BLaER1 (cell line): ENCODE data around the gene KRTAP12-4.
"Not testable (repeated sequence)": the region's sequence is repeated elsewhere in the genome, so short reads cannot be mapped to it uniquely, and the experiment has no call there.

Experiments used
- H3K27ac ChIP-seq: shearing (Covaris generic); formaldehyde crosslinking; 2 replicates; pipeline ENCODE4 v1.8.1; 2022
- H3K27me3 ChIP-seq: shearing (Covaris generic); formaldehyde crosslinking; 2 replicates; pipeline ENCODE4 v1.8.1; 2022
- H3K36me3 ChIP-seq: shearing (Covaris generic); formaldehyde crosslinking; 2 replicates; pipeline ENCODE4 v1.8.1; 2022
- H3K4me1 ChIP-seq: shearing (Covaris generic); formaldehyde crosslinking; 2 replicates; pipeline ENCODE4 v1.8.1; 2022
- H3K4me2 ChIP-seq: shearing (Covaris generic); formaldehyde crosslinking; 2 replicates; pipeline ENCODE4 v1.8.1; 2022
- H3K4me3 ChIP-seq: shearing (Covaris generic); formaldehyde crosslinking; 2 replicates; pipeline ENCODE4 v1.8.1; 2022
- H3K9ac ChIP-seq: shearing (Covaris generic); formaldehyde crosslinking; 2 replicates; pipeline ENCODE4 v1.8.1; 2022
- H3K9me3 ChIP-seq: shearing (Covaris generic); formaldehyde crosslinking; 2 replicates; pipeline ENCODE4 v1.8.1; 2022
- H4K20me1 ChIP-seq: shearing (Covaris generic); formaldehyde crosslinking; 2 replicates; pipeline ENCODE4 v1.8.1; 2022
- Cebpa-rat ChIP-seq: shearing (Covaris generic); IDR thresholded peaks from 2 replicates; pipeline ENCODE4 v1.8.1; 2022

KRTAP12-4 gene

GRCh38 chr21:44697811-44698734 lies 43.6 kb upstream of the KRTAP12-4 start:
- no peak overlapping the region for H3K9ac ChIP-seq
- no peaks in the 10 kb centered on the region for H3K36me3 ChIP-seq
- H3K9me3 ChIP-seq: peaks cover 13% of the 10 kb centered on the region
- no peak for TF ChIP-seq Cebpa-rat
- no peak overlapping the region for H3K4me2 ChIP-seq
- peaks cover 14% of the 10 kb centered on the region for H3K4me1 ChIP-seq
- no peak overlapping the region for H3K4me3 ChIP-seq
- no peaks in the 10 kb centered on the region for H4K20me1 ChIP-seq
- peaks cover 51% of the 10 kb centered on the region for H3K27me3 ChIP-seq
- H3K27ac ChIP-seq: no peak overlapping the region

GRCh38 chr21:44697172-44697810 lies 42.8 kb upstream of the KRTAP12-4 start, which contains the start of gene KRTAP10-12:
Gene KRTAP10-12, plus strand, starts transcription at chr21:44697172. Its CDS starts 30 bp downstream, at chr21:44697202.
- H3K4me1 ChIP-seq: peaks cover 14% of the 10 kb centered on the region
- H3K9me3 ChIP-seq: peaks cover 20% of the 10 kb centered on the region
- H3K36me3 ChIP-seq, H3K4me2 ChIP-seq, H3K4me3 ChIP-seq, H4K20me1 ChIP-seq, H3K27ac ChIP-seq, H3K9ac ChIP-seq: not testable (repeated sequence)
- H3K27me3 ChIP-seq: peaks cover 43% of the 10 kb centered on the region

- Histone ChIP-seq H3K36me3 (no peaks in the 10 kb centered on the region), H3K27ac (no peak overlapping the region)
These were observed 42.1 kb upstream of the KRTAP12-4 start for GRCh38 chr21:44696572-44696971.

GRCh38 chr21:44695641-44696040 lies 41.2 kb upstream of the KRTAP12-4 start:
- Histone ChIP-seq H4K20me1 (no peaks in the 10 kb centered on the region), H3K4me3 (no peak overlapping the region), H3K4me1 (peaks cover 8% of the 10 kb centered on the region), H3K27ac (no peak overlapping the region), H3K9ac (no peak overlapping the region), H3K36me3 (no peaks in the 10 kb centered on the region), H3K27me3 (peaks cover 31% of the 10 kb centered on the region), H3K4me2 (no peak overlapping the region), H3K9me3 (peaks cover 21% of the 10 kb centered on the region)
- no peak for TF ChIP-seq Cebpa-rat

More at GRCh38 chr21:44696572-44696971, 42.1 kb upstream of the KRTAP12-4 start:
- TF ChIP-seq Cebpa-rat: no peak
- Histone ChIP-seq H4K20me1 (no peaks in the 10 kb centered on the region), H3K4me3 (no peak overlapping the region), H3K9ac (no peak overlapping the region), H3K4me2 (no peak overlapping the region), H3K9me3 (peaks cover 21% of the 10 kb centered on the region), H3K4me1 (peaks cover 14% of the 10 kb centered on the region), H3K27me3 (peaks cover 36% of the 10 kb centered on the region)

GRCh38 chr21:44695184-44695583 lies 40.7 kb upstream of the KRTAP12-4 start:
- H3K9ac ChIP-seq: no peak overlapping the region
- peaks cover 28% of the 10 kb centered on the region for H3K27me3 ChIP-seq
- no peaks in the 10 kb centered on the region for H3K36me3 ChIP-seq
- H3K4me2 ChIP-seq: no peak overlapping the region
- H3K4me1 ChIP-seq: peaks cover 3% of the 10 kb centered on the region
- H4K20me1 ChIP-seq: no peaks in the 10 kb centered on the region
- H3K9me3 ChIP-seq: peaks cover 21% of the 10 kb centered on the region
- H3K27ac ChIP-seq: no peak overlapping the region
- no peak overlapping the region for H3K4me3 ChIP-seq
- TF ChIP-seq Cebpa-rat: no peak

GRCh38 chr21:44694776-44695175 lies 40.3 kb upstream of the KRTAP12-4 start:
- no peak overlapping the region for H3K9ac ChIP-seq
- no peaks in the 10 kb centered on the region; the same call in 1 of the 2 replicates for H3K4me1 ChIP-seq
- no peak overlapping the region for H3K27ac ChIP-seq
- peaks cover 24% of the 10 kb centered on the region for H3K27me3 ChIP-seq
- H3K36me3 ChIP-seq: no peaks in the 10 kb centered on the region
- no peak for TF ChIP-seq Cebpa-rat
- H3K9me3 ChIP-seq: peaks cover 21% of the 10 kb centered on the region
- no peak overlapping the region for H3K4me3 ChIP-seq
- no peak overlapping the region for H3K4me2 ChIP-seq
- no peaks in the 10 kb centered on the region for H4K20me1 ChIP-seq

GRCh38 chr21:44692798-44693512 lies 38.5 kb upstream of the KRTAP12-4 start:
- H3K27me3 ChIP-seq: peaks cover 6% of the 10 kb centered on the region

GRCh38 chr21:44691686-44692085 lies 37.2 kb upstream of the KRTAP12-4 start:
- Histone ChIP-seq H3K4me1 (no peaks in the 10 kb centered on the region), H3K9ac (no peak overlapping the region), H3K36me3 (no peaks in the 10 kb centered on the region), H3K27me3 (no peaks in the 10 kb centered on the region), H3K4me2 (no peak overlapping the region), H3K9me3 (peaks cover 21% of the 10 kb centered on the region), H3K27ac (no peak overlapping the region), H3K4me3 (no peak overlapping the region), H4K20me1 (no peaks in the 10 kb centered on the region)
- TF ChIP-seq Cebpa-rat: no peak

More at GRCh38 chr21:44692798-44693512, 38.5 kb upstream of the KRTAP12-4 start:
- Histone ChIP-seq H3K36me3 (no peaks in the 10 kb centered on the region), H3K9ac (no peak overlapping the region), H3K4me2 (no peak overlapping the region), H4K20me1 (no peaks in the 10 kb centered on the region), H3K9me3 (peaks cover 21% of the 10 kb centered on the region), H3K4me1 (no peaks in the 10 kb centered on the region), H3K4me3 (no peak overlapping the region), H3K27ac (no peak overlapping the region)
- peak; percentile 57; the same call in 1 of the 2 replicates for TF ChIP-seq Cebpa-rat

GRCh38 chr21:44689740-44690139 lies 35.3 kb upstream of the KRTAP12-4 start:
- H3K4me2 ChIP-seq, H3K9ac ChIP-seq, H3K36me3 ChIP-seq, H3K4me1 ChIP-seq, H3K27ac ChIP-seq, H3K27me3 ChIP-seq, H4K20me1 ChIP-seq, H3K4me3 ChIP-seq: not testable (repeated sequence)
- peaks cover 21% of the 10 kb centered on the region for H3K9me3 ChIP-seq

GRCh38 chr21:44687671-44688070 lies 33.2 kb upstream of the KRTAP12-4 start:
- Histone ChIP-seq H3K4me2 (no peak overlapping the region), H3K36me3 (no peaks in the 10 kb centered on the region), H3K9ac (no peak overlapping the region), H3K4me3 (no peak overlapping the region), H3K27me3 (no peaks in the 10 kb centered on the region), H4K20me1 (no peaks in the 10 kb centered on the region), H3K27ac (no peak overlapping the region), H3K4me1 (no peaks in the 10 kb centered on the region), H3K9me3 (peaks cover 4% of the 10 kb centered on the region)
- TF ChIP-seq Cebpa-rat: no peak
